NCI-H2107 treated with DMSO at 0.1 percent for 48 hours (cell line): ENCODE measurements around the gene DIP2C.
"Not testable (repeated sequence)": the region's sequence is repeated elsewhere in the genome, so short reads cannot be mapped to it uniquely, and the experiment has no call there.

Source experiments
- DNase-seq: peaks from one replicate; lab custom pipeline; 2025; ENCODE audit not compliant: unreplicated experiment; lab: John Stamatoyannopoulos, UW

Gene DIP2C

DNA sequence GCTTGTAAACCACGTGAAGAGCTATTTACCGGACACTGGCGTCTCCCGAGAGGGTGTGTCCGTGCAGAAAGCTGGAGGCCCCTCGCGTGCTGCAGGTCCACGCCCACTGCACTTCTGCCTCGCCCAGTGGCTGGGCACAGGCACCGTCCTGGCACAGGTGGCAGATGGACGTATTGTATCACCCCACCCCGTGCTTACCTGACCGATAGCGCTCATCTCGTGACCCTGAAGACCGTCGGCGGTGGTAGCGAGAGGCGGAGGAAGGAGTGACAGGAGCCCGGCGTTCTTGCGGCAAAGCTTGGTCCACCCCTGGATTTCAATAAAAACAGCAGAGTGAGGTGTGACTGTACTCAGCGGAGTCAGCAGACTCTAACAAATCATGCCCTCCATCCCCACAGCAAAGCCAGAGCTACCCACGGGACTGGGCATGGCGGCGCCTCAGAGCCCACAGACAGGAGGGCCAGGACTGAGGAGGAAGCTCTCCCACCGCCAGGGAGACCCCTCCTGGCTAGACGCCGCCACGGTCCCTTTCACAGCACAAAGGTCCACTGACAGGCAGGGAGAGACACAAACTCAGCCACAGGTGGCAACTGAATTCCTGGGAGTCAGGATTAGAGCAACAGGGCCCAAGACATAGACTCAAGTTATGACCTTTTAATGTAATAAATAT, 217.1 kb downstream of the DIP2C start:
- DNase-seq, result no peak

DNA sequence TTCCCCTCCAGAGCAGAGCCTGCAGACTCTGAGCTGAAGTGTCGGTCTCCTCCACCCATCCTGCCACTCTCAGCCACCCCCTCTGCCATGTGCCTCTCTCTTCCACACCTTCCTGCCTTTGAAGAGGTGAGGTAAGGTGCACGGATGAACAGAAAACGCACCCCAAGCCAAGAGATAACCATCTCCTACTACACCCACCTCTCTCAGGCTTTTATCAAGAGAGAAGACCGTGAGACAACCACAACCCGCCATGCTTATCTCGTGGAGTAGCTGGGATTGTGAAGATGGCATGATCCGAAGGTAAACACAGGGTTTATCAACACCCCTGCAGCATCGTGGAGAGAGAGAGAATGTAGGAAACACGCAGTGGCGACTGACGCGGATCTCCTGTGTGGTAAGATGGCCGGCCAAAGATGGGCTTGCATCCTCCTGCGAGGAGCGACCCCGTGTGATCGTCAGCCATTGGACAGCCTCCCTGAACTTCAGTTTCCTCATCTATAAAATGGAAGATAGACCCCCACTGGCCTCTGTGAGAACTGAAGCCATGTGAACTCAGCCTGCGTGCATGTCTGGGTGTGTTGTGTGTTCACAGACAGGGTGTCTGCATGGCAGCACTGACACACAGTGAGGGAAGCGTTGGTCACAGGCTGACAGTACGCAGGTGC, 219.0 kb downstream of the DIP2C start:
- DNase-seq, result no peak

DNA sequence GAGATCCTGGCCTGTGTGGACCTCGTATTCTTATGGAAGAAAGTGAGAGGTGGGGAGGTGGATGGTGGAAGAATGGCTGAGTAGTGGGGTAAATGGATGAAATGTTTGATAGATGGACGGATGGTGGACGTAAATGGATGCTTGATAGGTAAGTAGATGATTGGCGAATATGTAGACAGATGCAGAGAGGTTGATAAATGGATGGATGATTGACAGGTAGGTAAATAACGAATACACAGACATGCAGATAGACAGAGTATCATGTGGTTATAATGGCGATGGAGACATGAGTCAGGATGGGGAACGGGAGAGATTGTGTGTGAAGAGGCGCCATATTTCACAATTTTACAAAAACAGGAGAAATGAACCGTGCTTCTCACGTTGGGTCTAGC, 219.5 kb downstream of the DIP2C start:
- DNase-seq, result no peak

DNA sequence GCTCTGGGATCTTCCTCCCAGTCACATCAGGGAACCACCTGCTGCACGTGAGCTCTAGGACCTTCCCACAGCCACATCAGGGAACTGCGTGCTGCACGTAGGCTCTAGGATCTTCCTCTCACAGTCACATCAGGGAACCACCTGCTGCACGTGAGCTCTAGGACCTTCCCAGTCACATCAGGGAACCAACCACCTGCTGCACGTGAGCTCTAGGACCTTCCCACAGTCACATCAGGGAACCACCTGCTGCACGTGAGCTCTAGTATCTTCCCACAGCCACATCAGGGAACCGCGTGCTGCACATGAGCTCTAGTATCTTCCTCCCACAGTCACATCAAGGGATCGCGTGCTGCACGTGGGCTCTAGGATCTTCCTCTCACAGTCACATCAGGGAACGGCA, 229.7 kb downstream of the DIP2C start:
- DNase-seq, result no peak

DNA sequence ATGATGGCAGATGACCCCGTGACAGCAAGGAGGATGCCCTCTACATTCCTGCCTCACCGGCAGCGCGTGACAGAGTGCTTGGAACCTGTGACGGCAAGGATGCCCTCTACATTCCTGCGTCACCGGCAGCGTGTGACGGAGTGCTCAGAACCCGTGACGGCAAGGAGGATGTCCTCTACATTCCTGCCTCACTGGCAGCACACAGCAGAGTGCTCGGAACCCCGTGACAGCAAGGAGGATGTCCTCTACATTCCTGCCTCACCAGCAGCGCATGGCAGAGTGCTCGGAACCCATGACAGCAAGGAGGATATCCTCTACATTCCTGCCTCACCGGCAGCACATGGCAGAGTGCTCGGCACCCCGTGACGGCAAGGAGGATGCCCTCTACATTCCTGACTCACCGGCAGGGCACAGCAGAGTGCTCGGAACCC, 231.0 kb downstream of the DIP2C start:
- DNase-seq, result no peak

DNA sequence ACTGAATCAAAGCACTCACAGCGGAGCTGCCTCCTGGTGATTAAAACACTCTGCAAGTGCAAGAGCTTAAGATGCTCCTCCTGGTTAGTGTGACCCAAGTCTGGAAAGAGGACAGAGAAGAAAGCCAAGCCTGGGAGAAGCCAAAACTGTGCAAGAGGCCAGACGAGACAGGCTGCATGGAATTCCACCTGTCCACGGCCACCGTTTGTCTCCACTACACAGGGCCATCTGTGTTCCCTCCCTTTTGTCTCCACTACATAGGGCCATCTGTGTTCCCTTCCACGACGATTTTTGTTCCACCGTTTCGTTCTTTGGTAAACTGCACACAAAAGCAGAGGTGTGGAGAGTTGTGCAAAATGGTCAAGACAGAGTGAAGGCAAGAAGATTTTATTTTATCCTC, 233.0 kb downstream of the DIP2C start:
- no peak for DNase-seq

DNA sequence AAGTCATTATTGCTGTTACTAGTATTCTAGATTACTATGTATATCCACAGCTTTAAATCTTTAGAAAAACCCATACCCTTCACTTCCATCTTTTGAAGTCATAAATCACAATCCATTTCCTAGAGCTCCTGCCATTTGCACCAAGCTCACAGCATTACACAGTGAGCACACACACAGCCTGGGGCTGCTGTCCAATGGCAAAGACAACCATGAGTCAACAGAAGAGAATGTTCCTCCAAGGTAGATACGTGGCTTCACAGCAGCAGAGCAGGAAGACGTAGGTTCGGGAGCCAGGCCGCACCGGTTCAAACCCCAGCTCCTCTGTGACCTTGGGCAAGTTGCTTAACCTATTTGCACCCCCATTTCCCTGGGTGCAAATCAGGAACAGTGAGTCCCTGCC, 234.6 kb downstream of the DIP2C start:
- DNase-seq, result no peak

DNA sequence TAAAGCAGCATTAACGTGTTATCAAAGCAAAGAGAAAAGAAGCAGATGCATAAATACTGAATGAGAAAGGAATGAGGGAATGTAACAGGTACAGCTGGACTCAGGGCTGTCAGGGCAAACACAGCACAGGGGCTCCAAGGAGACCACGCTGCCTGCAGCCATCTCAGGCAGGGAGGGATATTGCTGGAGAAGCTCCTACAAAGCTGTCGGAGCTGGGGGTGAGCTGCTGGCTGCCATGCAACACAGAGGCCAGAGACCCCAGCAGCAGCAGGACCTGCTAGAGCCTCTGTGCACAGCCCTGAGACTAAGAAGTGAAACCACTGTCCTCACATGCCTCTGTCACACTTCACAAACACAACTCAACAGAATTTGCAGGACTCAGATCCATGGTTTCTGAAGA, 235.8 kb downstream of the DIP2C start:
- no peak for DNase-seq

DNA sequence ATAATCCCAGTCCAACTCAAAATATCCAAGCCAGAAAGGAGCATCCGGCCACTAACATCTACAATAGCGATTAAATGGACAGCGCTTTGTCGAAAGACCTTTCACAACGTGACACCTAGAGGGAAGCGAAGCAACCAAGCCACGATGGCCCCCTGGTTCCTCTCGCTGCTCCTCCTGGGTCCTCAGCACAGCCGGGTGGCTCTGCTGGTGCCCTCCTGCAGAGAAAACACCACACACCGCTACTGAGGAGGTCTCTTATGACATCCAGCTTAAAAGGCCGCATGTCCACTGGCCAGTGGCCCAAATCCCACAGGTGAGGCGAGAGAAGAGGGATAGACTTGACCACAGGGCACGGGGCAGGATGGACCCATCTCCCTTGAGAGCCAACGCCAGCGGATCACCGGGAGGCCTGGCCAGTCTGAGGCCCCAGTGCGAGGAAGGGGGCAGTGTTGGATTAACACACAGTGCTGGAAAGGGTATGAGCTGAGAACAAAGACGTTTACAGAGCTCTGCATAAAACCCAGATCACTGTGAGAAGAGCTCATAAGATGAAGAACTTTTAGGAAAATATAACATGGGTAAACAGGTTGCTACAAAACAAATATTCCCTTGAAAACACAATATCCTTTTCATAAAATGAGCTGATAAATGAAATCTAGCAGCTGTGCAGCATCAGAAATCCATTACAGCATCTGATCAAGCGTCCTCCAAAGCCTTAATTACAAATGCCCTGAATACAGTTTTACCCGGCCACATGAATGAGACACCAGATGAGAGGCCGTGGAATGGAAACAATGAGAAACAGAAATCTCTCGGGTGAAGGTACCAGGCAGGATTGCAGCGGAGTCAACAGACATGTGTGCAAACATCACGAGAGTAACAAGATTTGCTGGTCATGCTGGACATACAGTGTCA, 236.7 kb downstream of the DIP2C start:
- DNase-seq, result no peak

DNA sequence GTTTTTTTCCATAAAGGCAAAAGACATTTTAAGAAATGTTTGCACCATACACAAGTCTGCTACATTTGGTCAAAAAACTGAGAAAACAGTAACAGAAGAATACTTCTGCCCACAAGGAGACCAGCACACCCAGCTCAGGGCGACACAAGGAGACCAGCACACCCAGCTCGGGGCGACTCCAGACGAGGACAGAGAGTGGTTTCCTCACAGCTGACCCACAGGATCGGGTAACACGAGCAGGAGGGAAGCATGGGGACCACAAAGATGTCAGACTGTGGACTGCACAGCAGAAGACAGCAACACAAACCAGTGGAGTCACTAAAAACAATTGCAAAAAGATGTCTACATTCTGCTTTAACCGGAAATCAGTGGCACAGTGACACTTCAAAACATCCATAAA, 237.6 kb downstream of the DIP2C start:
- no peak for DNase-seq

DNA sequence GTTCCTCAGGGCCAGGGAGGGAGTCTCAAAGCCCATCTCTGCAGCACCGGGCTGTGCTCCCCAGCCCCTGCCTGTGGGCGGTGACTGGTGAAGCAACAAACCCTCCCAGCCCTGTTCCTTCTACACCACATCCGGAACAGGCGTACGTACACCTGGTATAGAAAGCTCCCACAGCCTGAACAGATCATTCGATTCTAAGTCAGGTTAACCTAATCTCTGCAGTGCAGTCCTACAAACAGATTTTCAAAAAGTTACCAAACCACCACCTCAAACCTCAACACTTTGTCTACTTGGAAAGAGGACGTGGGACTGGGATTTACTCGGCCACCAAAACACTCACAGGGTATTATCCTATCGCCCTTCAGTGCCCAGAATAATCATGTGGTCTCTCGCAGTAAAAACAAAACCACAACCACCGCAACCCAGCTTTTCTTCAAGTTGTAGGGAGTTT, 238.4 kb downstream of the DIP2C start:
- peak; percentile 27 for DNase-seq

DNA sequence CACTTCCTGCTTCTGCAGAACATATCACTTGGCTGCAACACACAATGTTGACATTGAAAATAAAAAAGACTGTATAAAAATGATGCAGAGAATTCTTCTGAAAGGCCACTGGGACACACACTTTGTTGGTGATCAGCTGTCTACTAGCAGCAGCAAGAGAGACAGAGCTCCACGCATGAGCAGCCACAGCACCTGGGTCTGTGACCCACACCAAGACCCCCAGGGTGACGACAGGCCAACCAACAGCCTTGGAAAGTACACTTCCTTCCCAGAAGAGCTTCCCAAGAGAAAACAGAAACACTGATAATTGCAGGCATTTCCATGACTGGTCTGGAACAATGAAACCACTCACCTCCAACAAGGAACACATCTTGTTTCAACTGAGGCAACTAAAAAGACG, 239.0 kb downstream of the DIP2C start:
- DNase-seq, result no peak

DNA sequence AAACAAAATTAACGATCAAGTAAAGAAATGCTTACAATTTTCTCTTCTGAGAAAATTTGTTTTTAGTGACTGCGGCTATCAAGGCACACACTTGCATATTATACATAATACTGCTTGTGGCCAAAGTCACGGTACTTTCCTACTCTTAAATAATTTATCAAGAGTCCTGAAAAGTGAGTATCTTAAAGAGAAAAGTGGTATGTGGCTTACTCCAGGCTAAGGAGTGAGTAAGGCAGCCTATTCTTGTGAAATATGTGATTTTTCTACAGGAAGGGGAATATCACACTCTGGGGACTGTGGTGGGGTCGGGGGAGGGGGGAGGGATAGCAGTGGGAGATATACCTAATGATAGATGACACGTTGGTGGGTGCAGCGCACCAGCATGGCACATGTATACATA, 240.1 kb downstream of the DIP2C start:
- not testable (repeated sequence) for DNase-seq

DNA sequence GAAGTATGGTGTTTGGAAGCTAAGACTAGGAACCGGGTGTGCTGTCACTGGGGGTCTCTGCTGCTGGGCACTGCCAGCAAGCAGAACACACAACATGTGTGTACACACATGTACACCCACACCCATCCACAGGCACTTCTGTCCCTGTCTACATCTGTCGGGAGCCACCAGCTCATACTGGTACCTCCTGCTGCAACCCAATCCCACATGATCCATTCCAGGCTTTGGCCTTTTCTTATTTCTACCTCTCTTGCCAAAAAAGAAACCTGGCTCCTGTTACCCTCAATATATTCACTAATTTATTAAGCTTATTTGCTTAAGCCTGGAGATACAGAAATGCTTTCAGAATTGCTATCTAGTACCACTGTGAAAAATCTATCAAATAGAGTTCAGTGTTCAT, 246.0 kb downstream of the DIP2C start:
- no peak for DNase-seq

DNA sequence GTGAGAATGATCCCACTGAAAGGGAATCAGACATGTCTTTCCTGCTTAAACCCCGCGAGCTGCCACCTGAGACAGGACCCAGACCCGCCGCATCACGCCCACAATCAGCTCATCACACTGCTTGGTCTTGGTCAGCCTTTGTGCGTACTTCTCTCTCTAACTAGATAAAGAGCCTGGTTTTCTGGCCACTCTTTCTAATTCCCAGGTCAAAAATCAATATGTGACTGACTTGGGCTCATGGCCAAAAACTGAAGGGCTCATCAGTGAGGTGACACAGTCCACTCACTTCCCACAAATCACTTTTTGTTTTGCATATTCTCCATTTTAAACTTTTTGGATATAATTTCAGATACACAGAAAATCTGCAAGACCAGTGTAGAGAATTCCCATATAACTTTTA, 247.3 kb downstream of the DIP2C start:
- DNase-seq, result no peak

DNA sequence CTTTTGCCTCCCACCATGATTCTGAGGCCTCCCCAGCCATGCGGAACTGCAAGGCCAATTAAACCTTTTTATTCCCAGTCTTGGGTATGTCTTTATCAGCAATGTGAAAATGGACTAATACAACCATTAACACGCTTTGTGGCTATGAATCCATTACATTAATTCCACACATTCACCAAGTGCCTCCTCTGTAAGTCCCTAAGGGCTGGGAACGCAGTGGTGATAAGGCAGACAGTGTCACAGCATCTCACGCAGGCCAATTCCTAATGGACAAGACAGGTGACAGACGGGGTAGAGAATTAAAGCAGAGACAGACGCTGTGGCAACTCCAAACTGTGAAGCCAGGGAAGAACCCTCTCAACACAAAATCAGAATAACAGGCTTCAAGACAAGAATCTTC, 247.8 kb downstream of the DIP2C start:
- DNase-seq, result no peak

DNA sequence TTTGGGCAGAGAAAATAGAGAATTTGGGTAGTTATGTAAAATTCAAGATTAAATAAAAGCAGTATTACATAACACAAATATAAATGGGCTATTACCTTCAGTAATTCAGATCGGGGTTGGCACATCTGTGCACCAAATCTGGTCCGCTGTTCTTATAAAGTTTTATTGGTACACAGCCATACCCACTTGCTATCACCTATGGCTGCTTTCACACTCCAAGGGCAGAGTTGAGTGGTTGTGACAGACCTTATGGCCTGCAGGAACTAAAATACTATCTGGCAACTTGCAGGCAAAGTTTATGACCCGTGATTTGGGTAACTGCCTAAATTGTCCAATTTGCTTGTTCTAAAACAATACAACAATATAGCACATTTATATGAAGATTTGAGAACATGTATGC, 249.3 kb downstream of the DIP2C start:
- DNase-seq, result no peak

DNA sequence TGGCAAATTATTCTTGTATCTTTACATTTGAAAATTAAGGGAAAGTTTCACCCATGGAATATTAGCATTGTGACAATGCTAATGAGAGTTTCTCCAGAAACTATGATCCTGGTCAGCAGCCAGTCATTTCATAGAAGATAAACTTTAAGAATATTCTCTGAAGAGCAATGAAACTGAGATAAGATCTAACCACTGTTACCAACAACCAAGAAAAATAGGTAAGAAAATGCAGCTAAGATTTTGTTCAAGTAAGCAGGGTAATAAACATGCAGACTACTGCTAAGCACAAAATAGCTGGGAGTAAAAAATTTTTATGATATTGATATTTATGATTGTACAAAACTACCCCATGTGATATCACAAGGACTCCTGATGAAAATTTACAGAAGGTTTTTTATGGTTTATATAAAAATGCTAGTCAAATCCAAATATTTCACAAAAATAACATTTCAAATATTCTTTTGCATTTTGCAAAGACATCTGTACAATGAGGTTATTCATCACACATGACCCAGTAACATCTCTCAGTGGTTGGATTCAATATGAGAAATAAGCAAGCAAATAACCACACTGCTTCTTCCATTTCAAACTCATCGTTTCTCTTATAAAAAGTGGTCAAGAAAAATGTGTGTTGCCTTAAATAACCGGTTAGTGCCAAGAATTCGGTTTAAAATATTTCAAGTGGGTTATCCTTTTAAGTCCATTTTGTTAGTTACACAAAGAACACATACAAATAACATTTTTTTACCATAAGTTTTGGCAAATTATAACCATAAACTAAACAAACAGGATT, 251.6 kb downstream of the DIP2C start:
- no peak for DNase-seq

DNA sequence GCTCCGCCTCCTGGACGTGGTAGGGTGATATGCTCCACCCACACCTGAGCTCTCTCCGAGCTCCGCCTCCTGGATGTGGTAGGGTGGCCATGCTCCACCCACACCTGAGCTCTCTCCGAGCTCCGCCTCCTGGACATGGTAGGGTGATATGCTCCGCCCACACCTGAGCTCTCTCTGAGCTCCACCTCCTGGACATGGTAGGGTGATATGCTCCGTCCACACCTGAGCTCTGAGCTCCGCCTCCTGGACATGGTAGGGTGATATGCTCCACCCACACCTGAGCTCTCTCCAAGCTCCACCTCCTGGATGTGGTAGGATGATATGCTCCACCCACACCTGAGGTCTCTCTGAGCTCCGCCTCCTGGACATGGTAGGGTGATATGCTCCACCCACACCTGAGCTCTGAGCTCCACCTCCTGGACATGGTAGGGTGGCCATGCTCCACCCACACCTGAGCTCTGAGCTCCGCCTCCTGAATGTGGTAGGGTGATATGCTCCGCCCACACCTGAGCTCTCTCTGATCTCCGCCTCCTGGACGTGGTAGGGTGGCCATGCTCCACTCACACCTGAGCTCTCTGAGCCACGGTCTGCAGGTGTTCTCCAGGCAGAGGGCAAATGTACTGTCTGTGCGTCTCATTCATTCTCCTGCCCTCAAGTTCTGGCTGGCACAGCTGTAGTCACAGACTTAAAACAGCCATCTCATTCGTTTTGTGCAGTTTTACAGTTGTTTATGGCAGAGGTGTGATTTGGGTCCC, 252.4 kb downstream of the DIP2C start:
- DNase-seq, result no peak

DNA sequence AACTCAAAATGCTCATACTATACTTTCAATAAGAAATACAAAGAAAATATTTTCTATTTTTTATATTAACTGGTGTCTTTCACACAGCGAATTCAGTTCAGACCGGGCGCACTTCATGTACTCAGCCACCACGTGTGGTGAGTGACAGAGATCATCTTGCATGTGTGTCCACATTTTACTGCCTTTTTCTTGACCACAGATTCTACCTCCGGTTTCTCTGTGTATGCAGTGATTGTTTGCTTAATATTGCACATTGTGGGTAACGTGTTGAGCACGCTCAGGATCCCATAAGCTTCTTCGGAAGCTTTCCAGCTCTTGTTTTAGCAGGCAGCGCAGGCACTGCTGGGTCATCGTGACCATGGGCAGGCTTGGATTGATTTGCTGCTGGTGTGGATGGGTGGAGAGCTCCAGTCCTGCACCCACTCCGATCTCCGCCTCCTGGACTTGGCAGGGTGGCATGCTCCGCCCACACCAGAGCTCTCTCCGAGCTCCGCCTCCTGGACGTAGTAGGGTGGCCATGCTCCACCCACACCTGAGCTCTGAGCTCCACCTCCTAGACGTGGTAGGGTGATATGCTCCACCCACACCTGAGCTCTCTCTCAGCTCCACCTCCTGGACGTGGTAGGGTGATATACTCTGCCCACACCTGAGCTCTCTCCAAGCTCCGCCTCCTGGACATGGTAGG, 253.3 kb downstream of the DIP2C start:
- no peak for DNase-seq
